Kidney glomerular epithelial cell (primary cell): ENCODE measurements around the gene UBE2H.
A peak's percentile ranks its signal among the peaks of the same experiment; 100 is the strongest.

Source experiments
- DNase-seq: peaks from one replicate; lab custom pipeline; 2025; lab: John Stamatoyannopoulos, UW

UBE2H gene

DNA sequence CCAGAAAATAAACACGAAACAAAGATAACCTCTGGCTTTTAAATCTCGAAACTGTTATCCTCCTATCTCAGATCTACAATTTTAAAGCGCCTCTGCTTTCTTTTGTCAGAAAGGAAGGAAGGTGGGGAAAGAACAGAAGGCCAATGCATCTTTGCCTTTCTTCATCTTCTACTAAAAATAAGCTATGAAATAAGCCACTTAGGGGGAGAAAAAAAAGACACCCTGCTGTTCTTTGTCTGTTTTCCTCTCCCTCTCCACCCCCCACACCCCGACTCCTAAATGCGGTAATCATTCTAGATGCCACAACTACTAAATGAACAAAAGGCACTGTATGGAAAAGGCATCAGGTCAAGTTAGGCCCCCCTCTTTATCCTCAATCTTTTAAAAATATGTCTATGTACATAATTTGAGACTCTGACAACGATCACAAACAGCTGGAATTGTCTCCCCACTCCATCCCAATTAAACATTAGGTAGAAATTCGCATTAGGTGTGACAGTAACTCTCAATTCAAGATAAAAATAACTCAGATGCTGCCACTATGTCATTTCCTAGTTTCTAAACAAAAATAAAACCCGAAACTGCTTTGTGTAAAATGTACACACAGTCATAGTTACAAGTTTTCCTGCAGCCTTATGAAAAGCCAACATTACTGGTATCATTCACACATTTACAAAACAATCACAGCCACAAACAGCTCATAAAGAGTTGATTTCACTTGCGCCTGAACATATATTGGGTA lies 2.4 kb downstream of the UBE2H start:
- DNase-seq = peak; percentile 46

DNA sequence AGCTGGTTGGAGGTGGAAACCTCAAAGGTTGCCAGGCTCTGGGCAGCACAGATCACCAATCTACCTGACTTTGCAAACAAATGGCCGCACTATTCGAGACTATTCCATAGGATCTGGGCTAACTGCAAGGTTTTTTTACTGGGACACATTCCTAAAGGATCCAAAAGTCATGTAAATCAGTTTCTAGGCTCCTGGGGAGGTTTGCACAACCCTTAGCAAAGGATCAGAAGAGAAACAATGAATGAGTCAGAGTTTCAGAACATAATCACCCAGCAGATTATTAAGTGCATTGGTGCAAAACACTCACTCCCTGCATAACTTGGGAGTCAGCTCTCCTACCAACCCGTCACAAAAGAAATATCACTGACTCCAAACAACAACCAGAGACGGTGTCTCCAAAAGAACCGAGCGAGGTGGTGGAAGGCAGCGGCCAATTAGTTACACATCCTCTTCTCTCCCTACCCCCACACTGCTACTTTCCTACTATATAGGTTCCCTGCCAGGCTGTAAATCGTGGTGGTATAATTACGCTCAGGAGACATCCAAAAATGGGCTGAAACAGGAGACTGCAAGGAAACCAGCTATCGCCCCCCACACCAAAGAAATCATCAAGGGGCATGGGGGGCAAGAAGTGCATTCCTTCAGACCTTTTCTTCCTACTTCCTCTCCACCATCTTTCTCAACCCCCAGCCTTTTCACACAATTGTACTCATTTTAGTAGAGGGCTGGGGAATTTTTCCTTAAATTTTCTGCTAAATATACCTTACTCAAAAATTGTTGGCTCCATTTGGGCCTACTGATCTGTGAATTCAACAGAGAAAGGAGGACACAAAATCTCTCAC lies 3.2 kb downstream of the UBE2H start:
- peak; percentile 96 for DNase-seq

DNA sequence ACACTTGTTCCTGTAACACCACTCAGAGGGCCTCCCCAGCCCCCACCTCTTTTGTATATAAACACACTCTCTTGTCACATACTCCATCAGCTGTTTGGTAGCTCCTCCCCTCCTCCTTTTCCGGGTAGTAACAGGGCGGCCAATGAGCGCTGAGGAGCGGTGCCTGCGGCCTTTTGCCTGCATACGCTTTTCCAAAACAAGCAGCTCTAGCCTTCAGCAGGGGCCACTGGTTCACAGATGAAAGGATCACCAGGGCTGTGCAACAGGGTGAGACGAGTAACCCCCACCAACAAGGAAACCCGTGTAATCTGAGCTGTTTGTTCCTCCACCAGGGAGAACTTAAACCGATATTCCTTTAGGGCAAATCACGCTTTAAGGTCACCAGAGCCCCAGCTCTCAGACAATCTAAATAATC lies 3.9 kb downstream of the UBE2H start:
- DNase-seq = peak; percentile 87

DNA sequence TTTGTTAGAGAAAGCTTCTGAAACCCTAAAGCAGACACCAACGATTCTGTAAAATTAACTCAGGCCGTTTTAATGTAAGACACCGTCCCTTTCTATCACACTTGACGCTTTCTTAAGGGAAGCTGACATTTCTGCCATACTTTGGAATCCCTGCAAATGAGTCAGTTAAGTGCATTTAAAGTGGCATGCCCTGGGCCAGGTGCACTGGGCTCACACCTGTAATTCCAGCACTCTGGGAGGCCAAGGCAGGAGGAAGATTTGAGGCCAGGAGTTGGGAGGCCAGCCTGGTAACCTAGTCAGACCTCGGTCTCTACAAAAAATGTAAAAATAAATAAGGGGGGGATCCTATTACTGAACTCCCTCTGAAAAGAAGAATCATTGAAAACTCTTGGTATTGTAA lies 4.4 kb downstream of the UBE2H start:
- no peak for DNase-seq

DNA sequence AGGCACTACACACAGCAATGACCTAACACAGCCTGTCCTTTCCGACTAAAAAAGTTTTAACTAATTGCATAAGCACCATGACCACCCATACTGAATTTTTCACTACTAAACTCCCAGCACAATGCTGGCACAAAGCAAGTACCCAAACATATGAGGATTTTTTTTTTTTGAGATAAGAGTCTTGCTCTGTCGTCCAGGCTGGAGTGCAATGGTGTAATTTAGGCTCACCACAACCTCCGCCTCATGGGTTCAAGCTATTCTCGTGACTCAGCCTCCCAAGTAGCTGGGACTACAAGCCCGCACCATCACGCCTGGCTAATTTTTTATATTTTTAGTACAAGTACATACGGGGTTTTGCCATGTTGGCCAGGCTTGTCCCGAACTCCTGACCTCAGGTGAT lies 5.1 kb downstream of the UBE2H start:
- no peak for DNase-seq

DNA sequence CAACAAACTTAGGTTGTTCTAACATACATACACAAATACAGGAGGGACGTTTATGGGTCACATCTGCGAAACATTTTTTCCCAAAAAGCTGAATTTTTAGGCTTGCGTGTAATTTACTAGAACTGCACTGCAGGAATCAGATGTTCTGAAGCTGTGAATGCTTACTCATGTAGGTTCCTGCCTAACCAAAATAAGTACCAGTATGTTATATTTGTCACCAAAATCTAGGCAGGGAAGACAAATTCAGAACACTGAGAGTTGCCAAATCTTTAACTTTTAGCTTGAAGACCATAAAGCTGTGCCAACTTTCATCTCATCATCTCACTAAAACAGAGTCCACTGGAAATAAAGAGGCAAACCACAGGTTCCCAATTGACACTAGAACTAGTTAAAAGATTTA lies 5.7 kb downstream of the UBE2H start:
- no peak for DNase-seq

DNA sequence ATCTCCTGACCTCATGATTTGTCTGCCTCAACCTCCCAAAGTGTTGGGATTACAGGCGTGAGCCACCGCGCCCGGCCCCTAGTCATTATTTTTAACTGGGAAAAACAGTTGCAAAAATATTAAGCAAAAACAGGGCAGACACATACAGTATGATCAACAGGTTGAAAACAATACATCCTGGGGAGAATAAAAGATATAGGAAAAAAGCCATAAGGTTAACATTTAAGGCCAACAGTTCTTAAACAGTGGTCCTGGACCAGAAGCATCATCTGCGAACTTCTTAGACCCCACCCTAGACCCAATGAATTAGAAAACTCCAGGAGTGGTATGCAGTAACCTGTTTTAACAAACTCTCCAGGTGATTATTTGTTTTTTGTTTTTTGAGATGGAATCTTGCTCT lies 6.5 kb downstream of the UBE2H start:
- DNase-seq = no peak

DNA sequence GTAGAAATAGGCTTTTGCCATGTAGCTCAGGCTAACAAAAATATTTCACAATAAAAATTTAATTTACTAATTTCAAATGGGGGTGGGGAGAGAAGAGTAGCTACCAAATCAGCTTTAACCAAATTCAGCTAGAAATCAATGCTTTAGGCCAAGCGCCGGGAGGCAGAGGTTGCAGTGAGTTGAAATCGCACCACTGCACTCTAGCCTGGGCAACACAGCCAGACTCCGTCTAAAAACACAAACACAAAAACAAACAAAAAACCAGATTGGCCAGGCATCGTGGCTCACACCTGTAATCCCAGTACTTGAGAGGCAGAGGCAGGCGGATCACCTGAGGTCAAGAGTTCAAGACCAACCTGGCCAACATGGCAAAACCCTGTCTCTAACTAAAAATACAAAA lies 9.4 kb downstream of the UBE2H start:
- DNase-seq = no peak

DNA sequence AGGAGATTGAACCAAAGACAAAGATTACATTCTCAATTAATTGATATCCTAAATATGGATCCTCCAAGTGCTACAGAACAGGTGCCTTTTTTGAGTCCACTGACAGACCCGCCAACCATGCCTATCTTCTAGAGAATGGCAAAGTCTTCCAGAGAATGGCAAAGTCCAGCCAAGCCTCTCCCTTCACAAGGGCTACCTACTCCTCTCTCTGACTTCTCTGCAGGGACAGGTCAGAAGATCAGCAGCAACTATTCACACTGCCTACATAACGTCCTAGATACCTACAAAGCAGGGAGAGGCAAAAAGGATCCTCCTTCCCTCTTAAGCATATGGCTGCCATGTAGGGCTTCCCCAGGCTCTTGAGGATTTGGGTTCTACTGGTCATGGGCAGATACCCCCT lies 12.4 kb downstream of the UBE2H start:
- no peak for DNase-seq

DNA sequence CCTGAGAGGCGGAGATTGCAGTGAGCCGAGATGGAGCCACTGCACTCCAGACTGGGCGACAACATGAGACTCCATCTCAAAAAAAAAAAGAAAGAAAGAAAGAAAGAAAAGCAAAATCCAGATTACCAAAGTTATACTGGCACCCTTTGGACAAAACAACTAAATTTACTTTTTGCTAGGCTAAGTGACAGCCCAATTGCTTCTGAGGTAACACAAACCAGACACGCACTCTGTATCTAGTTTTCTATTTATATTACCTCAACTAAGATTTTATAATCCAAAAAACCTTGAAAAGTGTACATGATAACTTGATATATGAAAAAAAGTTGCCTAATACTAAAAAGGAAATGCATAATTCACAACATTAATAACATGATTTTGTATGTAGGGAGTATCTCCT lies 12.9 kb downstream of the UBE2H start:
- DNase-seq = no peak

DNA sequence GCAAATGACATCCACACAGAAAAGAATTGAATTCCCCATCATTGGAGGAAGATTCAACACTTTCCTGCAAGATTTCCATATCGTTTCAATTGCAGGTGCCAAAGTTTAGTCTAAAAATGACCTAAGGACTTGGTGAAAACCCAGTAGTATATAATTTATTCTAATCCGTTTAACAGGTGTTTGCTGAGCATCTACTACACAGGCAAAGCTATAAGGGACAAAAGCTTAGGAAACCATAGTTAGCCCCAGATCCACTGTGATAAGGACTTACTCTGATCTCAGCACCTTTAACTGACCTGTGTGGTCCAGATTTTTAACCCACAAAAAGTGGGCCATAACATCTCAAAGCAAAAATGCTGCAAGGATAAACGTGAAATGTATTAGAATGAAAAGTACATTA lies 19.1 kb downstream of the UBE2H start:
- DNase-seq = no peak

DNA sequence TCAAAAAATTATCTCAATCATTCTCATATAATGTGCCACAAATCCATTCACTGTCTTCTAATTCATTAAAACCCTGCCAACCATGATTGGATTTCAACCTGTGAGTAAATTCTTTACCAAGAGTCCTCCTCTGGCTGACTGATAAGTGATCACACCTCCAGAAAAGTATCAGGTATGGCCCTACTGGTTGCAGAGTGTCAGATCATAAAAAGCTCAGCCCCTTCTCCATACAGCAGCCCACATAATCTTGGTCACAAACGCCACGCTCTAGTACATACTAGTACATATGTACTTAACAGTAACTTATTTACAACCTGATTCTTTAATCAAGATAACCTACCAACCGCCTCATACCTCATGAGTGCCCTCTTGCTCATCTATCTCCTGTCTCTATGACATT lies 26.1 kb downstream of the UBE2H start:
- no peak for DNase-seq

DNA sequence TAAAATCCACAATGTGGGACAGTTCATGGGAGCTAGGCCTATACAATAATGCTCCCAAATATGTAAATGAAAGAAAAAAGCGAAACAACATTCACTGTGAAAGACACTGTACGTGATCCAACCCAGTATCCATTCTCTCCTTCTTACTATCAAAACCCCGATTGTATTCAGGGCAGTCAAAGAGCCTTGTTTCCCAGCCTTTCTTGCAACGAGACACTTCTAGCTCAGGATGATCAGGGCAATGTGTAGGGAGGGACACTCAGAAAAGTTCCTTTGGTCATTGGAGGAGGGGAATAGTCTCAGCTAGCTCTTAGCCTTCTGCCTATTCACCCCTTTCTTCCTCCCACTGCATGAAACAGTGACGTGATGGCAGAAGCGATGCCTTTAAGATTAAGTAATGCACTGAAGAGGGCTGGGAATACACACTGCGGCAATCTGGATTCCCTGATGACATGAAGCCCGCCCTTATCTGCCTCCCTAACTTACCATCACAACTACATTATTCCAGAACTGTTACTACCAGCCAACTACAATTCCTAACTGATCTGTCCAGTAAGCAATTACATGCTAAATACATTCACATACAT lies 27.3 kb downstream of the UBE2H start:
- peak; percentile 55 for DNase-seq

DNA sequence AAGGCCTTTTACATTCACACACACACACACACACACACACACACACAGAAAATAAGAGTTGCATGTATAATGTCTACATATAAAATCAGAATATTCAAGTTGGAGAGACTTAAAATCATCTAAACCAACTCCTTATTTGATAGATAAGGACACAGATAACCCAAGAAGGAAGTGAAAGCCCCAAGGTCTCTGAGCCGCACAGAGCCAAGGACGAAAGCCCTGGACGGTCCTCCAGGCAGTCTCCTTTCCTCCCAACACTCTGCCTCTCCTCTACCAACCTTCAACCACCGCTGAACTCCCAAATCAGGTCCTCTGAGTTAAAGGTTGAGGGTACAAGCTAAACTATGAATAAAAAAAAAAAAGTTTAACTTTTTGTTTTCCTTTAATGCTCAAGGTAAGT lies 28.2 kb downstream of the UBE2H start:
- DNase-seq = no peak

DNA sequence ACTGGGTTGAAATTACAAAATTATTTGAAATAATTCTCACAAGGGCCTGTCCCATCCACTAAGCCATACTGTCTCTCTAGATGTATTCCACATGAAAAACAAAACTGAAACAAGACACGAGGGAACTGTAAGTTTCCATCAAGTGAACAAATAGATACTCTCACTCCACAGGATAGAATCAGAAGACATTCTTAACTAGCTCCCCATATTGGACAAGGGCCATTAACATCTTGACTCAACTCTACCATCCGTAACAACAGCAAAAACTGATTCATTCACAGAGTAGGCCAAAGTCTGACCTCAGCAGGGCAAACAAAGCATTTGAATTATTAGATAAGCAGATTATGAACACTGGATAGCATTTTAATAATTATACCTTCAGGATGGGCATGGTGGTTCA lies 29.1 kb downstream of the UBE2H start:
- DNase-seq = peak; percentile 96

DNA sequence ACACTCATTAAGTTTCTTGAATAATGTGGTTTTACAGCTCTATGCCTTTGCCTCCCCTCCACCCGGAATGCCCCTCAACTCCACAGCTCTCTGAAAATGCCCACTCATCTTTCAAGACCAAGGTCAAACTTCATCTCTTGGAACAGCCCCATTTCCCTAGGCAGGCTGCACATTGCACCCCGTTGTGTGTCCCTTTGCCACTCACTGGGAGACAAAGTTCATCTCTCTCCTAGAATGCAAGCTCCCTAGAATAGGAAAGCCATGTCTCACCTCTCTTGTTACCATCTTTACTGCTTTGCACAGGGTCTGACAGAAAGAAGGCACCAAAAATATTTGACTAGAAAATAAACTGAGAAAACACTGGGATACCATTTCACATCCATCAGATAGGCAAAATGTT lies 33.3 kb downstream of the UBE2H start:
- DNase-seq = no peak

DNA sequence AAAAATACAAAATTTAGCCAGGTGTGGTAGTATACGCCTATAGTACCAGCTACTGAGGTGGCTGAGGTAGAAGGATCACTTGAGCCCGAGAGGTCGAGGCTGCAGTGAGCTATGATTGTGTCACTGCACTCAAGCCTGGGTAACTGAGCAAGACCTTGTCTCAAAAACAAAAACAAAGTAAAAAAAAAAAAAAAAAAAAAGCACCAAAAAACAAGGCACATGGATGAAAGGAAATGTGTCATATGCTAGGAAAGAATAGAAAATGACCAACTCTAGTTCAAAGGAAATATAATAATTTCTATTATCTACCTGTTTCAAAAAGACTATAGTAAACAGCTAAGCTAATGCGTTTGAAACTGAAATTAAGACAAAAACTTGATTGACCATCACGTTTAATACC lies 33.8 kb downstream of the UBE2H start:
- DNase-seq = no peak

DNA sequence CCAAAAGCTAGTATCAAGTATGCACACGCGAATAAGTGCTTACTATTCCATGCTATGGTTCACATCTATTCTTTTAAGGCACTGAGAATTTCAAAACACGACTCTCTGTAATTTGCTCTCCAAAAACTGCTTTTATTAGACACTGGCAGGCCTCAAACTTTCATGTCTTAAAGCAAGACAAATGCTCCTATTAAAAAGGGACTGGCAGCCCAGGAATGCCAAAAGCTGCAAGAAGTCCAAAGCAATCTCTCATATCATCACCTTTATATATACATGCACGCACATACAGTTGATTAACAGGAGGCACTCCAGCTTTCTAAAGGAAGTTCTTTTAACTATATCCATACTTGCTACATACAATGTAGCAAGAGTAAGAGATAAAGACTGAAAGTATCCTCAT lies 34.8 kb downstream of the UBE2H start:
- DNase-seq = no peak

DNA sequence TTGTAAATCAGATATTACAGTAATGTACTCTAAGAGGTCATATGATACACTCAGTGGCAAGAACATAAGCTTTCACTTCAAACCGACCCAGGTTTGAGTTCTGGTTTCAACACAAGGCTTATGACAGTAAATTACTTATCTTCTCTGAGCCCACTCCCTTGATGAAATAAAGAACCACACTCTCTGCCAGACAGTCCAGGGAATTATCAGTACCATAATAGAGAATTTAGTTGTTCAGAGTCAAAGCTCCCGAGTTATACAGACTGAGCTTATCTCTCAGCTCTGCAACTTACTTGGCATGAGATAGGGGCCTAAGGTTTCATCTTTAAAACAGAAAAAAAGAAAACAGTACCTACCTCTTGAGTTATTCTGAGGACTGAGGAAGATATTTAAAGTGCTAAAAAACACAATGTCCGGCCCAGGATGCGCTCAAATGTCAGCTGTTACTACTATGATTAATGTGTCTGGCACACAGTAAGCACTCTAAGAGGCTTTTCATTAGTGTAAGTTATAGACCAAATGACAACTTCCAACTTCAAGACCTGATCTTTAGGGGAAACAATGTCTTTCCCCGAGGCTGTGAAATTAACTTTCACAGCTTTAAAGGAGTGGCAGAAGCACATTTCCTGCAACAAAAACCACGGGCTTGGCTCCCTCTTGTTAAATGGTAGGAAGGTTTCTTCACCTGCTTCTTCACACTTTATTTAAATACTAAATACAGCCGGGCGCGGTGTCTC lies 38.1 kb downstream of the UBE2H start:
- no peak for DNase-seq

DNA sequence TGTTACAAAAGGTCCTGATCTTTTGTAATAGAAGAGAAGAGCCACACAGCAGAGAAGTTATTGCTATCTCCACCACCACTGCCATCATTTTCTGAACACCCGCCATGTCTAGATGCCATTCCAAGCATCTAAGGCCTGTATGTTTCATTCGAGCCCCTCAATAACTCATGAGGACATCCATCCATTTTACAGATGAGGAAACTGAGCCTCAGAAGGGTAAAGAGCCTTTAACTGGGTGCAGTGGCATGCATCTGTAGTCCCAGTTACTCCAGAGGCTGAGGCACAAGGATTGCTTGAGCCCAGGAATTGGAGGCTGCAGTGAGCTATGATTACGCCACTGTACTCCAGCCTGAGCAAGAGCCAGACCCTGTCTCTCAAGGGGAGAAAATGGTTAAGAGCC lies 39.3 kb downstream of the UBE2H start:
- DNase-seq = no peak

DNA sequence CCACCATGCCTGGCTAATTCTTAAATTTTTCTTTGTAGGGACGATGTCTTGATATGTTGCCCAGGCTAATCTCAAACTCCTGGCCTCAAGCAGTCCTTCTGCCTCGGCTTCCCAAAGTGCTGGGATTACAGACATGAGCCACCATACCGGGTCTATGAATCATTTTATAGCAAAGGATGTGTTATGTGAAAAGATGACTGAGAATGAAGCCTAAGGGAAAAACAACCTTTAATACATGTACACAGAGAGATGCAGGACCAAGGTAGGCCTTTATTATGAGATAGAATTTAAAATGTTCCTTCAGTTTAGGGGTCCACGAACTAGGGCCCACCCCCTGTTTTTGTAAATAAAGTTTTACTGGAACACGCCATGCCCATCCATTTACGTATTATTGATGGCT lies 41.0 kb downstream of the UBE2H start:
- no peak for DNase-seq

DNA sequence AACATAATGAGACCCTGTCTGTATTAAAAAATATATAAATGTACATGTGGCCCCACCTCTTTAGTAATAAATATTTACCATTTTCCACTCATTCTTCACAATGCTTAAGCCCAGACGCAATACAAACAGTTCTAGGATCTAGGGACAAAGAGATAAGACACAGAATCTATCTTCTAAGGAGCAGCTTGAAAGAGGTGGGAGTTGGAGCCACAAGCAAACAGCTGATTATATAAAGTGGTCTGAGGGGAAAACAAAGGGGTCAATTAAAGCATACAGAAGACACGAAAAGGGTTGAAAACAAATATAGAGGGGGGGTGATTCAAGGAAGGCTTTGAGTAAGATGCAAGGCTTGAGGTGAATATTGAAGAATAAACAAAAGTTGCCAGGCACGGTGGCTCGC lies 43.1 kb downstream of the UBE2H start:
- no peak for DNase-seq

DNA sequence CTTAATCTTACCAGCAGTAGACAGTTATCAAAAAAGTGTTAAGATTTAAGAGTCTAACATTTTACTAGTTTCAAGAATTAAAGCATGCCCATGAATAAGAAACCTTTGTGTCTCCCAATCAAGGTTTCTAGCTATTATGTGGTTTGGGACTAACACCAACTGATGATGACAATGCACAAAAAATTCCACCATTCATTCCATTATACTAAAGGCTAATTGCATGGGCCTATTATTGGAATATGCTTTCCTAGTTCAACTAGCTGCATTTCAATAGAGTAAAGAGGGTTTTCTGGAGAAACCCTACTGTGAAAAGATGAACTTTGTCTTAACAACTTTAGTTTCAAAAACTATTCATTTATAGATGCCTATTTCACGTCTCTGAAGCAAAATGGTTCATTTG lies 44.6 kb downstream of the UBE2H start:
- DNase-seq = no peak
